Measurements from ENCODE around the gene ZNF266.

The ZNF266 gene

GRCh38 chr19:9453953-9454352 lies 18.6 kb upstream of the ZNF266 start:
- in situ Hi-C loops (cut with MboI; ENCODE audit: low pct_unique_long_range_greater_than_20kb, low sequenced_read_pairs, unreplicated experiment) = no loop called here
- TF ChIP-seq CTCF (IDR thresholded peaks at IDR 0.05; ENCODE audit: extremely low read depth, insufficient read depth, missing control alignments) = no peak

GRCh38 chr19:9445037-9445436 lies 9.7 kb upstream of the ZNF266 start:
- in situ Hi-C loops (cut with MboI; ENCODE audit: low pct_unique_long_range_greater_than_20kb, low sequenced_read_pairs, unreplicated experiment) = no loop called here
- DNase-seq (ENCODE audit: low spot score) = no peak
- no peak for TF ChIP-seq CTCF (IDR thresholded peaks at IDR 0.05; ENCODE audit: extremely low read depth, insufficient read depth, missing control alignments)

More at GRCh38 chr19:9453953-9454352, 18.6 kb upstream of the ZNF266 start:
- no peak for DNase-seq (ENCODE audit: low spot score)

GRCh38 chr19:9436358-9436757 lies 985 bp upstream of the ZNF266 start:
- in situ Hi-C loops (cut with MboI; ENCODE audit: low pct_unique_long_range_greater_than_20kb, low sequenced_read_pairs, unreplicated experiment) = no loop called here
- no peak for TF ChIP-seq CTCF (IDR thresholded peaks at IDR 0.05; ENCODE audit: extremely low read depth, insufficient read depth, missing control alignments)
- no peak for DNase-seq (ENCODE audit: low spot score)

- in situ Hi-C loops (cut with MboI; ENCODE audit: low pct_unique_long_range_greater_than_20kb, low sequenced_read_pairs, unreplicated experiment) = no loop called here
- DNase-seq (ENCODE audit: low spot score) = no peak
- peak; percentile 35 for TF ChIP-seq CTCF (IDR thresholded peaks at IDR 0.05; ENCODE audit: extremely low read depth, insufficient read depth, missing control alignments)
Measured at GRCh38 chr19:9431475-9431874, 3.9 kb downstream of the ZNF266 start.

GRCh38 chr19:9430444-9430843 lies 4.9 kb downstream of the ZNF266 start:
- TF ChIP-seq CTCF (IDR thresholded peaks at IDR 0.05; ENCODE audit: extremely low read depth, insufficient read depth, missing control alignments) = no peak
- in situ Hi-C loops (cut with MboI; ENCODE audit: low pct_unique_long_range_greater_than_20kb, low sequenced_read_pairs, unreplicated experiment) = no loop called here
- DNase-seq (ENCODE audit: low spot score) = no peak

GRCh38 chr19:9427941-9428340 lies 7.4 kb downstream of the ZNF266 start:
- TF ChIP-seq CTCF (IDR thresholded peaks at IDR 0.05; ENCODE audit: extremely low read depth, insufficient read depth, missing control alignments) = no peak
- in situ Hi-C loops (cut with MboI; ENCODE audit: low pct_unique_long_range_greater_than_20kb, low sequenced_read_pairs, unreplicated experiment) = no loop called here
- no peak for DNase-seq (ENCODE audit: low spot score)
